HL-60 (cell line): ENCODE results near the gene PGM1.

Source experiments
- DNase-seq, 2 experiments: peaks; one replicate each; pipeline ENCODE4 v3.0.0-alpha.2; 2010 to 2020; ENCODE audit warnings: low read depth in 1 of 2, low spot score in 1 of 2
- H3K27ac ChIP-seq: fragments of 250-450 bp; sonication (Bioruptor Pico); replicated peaks from 2 replicates; pipeline ENCODE4 v1.5.1; 2020; ENCODE audit warnings: mild to moderate bottlenecking, moderate library complexity
- H3K27me3 ChIP-seq: fragments of 250-450 bp; sonication (Bioruptor Pico); 2 replicates; pipeline ENCODE4 v1.5.1; 2021; ENCODE audit warnings: mild to moderate bottlenecking, moderate library complexity; ENCODE audit not compliant: insufficient read depth, poor library complexity, severe bottlenecking
- H3K4me3 ChIP-seq: replicated peaks from 2 replicates; pipeline ENCODE4 v1.5.1; 2011; ENCODE audit warnings: mild to moderate bottlenecking, control low read depth, low read length; ENCODE audit not compliant: insufficient read depth
- CTCF ChIP-seq: IDR thresholded peaks from one replicate; pipeline ENCODE4 v1.5.1; 2011; ENCODE audit warnings: low read length, control low read depth, inconsistent platforms; ENCODE audit not compliant: insufficient read depth
- GABPA ChIP-seq: IDR thresholded peaks from 2 replicates; pipeline ENCODE4 v1.6.1; 2012; ENCODE audit warnings: low read depth
- POLR2AphosphoS5 ChIP-seq: IDR thresholded peaks from 2 replicates; pipeline ENCODE4 v1.6.1; 2012; ENCODE audit warnings: low read depth
- REST ChIP-seq: IDR thresholded peaks from 2 replicates; pipeline ENCODE4 v1.6.1; 2012; ENCODE audit warnings: low read depth; ENCODE audit not compliant: insufficient replicate concordance
- SPI1 ChIP-seq: IDR thresholded peaks from 2 replicates; pipeline ENCODE4 v1.6.1; 2012; ENCODE audit warnings: low read depth, mild to moderate bottlenecking, borderline replicate concordance

Gene PGM1

GRCh38 chr1:63663301-63663700 lies 70.1 kb downstream of the PGM1 start:
- no peak overlapping the region for H3K27ac ChIP-seq
- H3K27me3 ChIP-seq = no peaks in the 10 kb centered on the region
- TF ChIP-seq REST (no peak), CTCF (no peak), GABPA (no peak), POLR2AphosphoS5 (no peak), SPI1 (no peak)
- no peak for DNase-seq
- no peak overlapping the region for H3K4me3 ChIP-seq

- Histone ChIP-seq H3K27me3 (no peaks in the 10 kb centered on the region), H3K4me3 (no peak overlapping the region), H3K27ac (no peak overlapping the region)
- DNase-seq = no peak
- TF ChIP-seq POLR2AphosphoS5 = no peak
- TF ChIP-seq CTCF = no peak
- no peak for TF ChIP-seq GABPA
- no peak for TF ChIP-seq REST
Observed at GRCh38 chr1:63663873-63664272, 70.7 kb downstream of the PGM1 start.

- DNase-seq = no peak
- H3K27ac ChIP-seq = no peak overlapping the region
- H3K4me3 ChIP-seq = no peak overlapping the region
- no peaks in the 10 kb centered on the region for H3K27me3 ChIP-seq
- TF ChIP-seq CTCF = no peak
- TF ChIP-seq SPI1 = no peak
- TF ChIP-seq REST = no peak
- no peak for TF ChIP-seq POLR2AphosphoS5
- TF ChIP-seq GABPA = no peak
Observed at GRCh38 chr1:63664742-63665141, 71.5 kb downstream of the PGM1 start.
